Breast epithelium (tissue), 4 donors: ENCODE data around the gene PITPNM3. TPM values are rescaled to one million over a fixed set of nuclear protein-coding genes. Genes with fewer than 3 reads are reported as not detected.

Experiments used
- DNase-seq, 2 donors: peaks; one replicate each; pipeline ENCODE4 v3.0.0-alpha.2; 2019; ENCODE audit warnings: low spot score in 2 of 2
- H3K27ac ChIP-seq, 2 donors: fragments of 200-600 bp; sonication (generic) in 1 of 2; one replicate each; pipeline ENCODE4 v1.5.1; 2016 to 2019; ENCODE audit warnings: mild to moderate bottlenecking in 1 of 2
- H3K27me3 ChIP-seq, 2 donors: fragments of 200-600 bp; sonication (generic) in 1 of 2; one replicate each; pipeline versions ENCODE4 v1.5.1 to v1.6.0; 2017 to 2019; ENCODE audit warnings: control low read depth in 1 of 2, mild to moderate bottlenecking in 1 of 2
- H3K36me3 ChIP-seq: fragments of 200-600 bp; one replicate; pipeline ENCODE4 v1.5.1; 2019
- H3K4me1 ChIP-seq, 2 donors: fragments of 200-600 bp; sonication (generic); one replicate each; pipeline ENCODE4 v1.5.1; 2016 to 2019; ENCODE audit warnings: control low read depth in 1 of 2
- H3K4me3 ChIP-seq, 3 donors: fragments of 200-600 bp; sonication (generic); 1 replicate in 2 of 3; 2 replicates in 1 of 3; pipeline ENCODE4 v1.5.1; 2016 to 2019; ENCODE audit warnings: mild to moderate bottlenecking in 3 of 3, moderate library complexity in 2 of 3
- H3K9me3 ChIP-seq, 2 donors: fragments of 200-600 bp; sonication (generic) in 1 of 2; one replicate each; pipeline ENCODE4 v1.5.1; 2016 to 2019; ENCODE audit warnings: control low read depth in 1 of 2
- POLR2A ChIP-seq: fragments of 450-650 bp; IDR thresholded peaks from one replicate; pipeline ENCODE4 v1.6.1; 2016; ENCODE audit warnings: antibody characterized with exemption, mild to moderate bottlenecking, moderate library complexity
- POLR2AphosphoS5 ChIP-seq, 3 donors: sonication (generic); formaldehyde crosslinking; IDR thresholded peaks; one replicate each; pipeline ENCODE4 v1.6.1; 2017; ENCODE audit warnings: antibody characterized with exemption in 3 of 3
- intact Hi-C: fragments of 100-400 bp; cut with DNase I; formaldehyde crosslinking; loops from one replicate; pipeline ENCODE4 v1.15.1; 2023; ENCODE audit warnings: low total_unique reads
- total RNA-seq, 3 donors: library from RNA; depleted of rRNA; stranded (reverse); fragments of >200 nt; gene quantifications; one replicate each; pipeline ENCODE4 v1.1.0, GENCODE V29; 2016
- TF ChIP-seq, protein P1 (sequence below), 3 donors: fragments of 450-650 bp; IDR thresholded peaks; one replicate each; pipeline ENCODE4 v1.5.1; 2016 to 2017; ENCODE audit warnings: antibody characterized with exemption in 3 of 3, mild to moderate bottlenecking in 3 of 3, moderate library complexity in 3 of 3

PITPNM3 gene
- total RNA-seq, 3 donors from 2014 or later: 1.6 to 1.8 (median 1.6) TPM

DNA sequence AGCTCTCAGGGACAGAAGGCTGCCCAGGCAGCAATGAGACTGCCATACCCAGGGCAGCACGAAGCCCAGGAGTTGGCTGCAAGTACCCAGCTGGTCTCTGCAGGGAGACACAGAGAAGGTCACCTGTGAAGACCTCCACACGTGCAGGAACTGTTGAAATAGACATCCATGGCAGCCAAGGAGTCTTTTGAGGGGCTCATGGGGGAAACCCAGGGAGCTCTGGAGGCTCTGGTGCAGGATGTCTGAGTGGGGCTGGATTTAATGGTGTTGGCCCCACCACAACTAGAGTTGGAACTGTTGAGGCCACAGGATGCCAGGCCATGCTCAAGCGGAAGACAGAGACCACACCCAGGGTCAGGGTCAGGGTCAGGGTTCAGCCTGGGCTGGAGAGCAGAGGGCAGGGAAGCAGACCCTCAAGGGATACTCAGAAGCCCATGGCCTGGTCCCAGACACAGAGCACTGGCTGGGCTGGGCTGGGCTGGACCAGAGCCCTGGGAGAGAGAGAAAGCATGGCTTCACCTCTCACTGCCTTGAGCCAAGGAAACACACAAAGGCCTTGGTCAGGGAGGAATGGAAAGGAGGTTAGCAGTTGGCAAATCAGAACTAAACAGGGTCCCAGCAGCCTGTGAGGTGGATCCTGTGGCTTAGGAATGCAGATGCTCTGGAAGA is 21.4 kb downstream of the PITPNM3 start:
- no peak overlapping the region for H3K4me3 ChIP-seq
- H3K27me3 ChIP-seq: no peaks in the 10 kb centered on the region
- H3K9me3 ChIP-seq: no peaks in the 10 kb centered on the region
- peak in 1 of 2 donors; percentile 14 for DNase-seq
- H3K27ac ChIP-seq: no peak overlapping the region
- no peaks in the 10 kb centered on the region for H3K36me3 ChIP-seq
- intact Hi-C loops: no loop called here
- TF ChIP-seq POLR2A: no peak
- TF ChIP-seq, protein P1, sequence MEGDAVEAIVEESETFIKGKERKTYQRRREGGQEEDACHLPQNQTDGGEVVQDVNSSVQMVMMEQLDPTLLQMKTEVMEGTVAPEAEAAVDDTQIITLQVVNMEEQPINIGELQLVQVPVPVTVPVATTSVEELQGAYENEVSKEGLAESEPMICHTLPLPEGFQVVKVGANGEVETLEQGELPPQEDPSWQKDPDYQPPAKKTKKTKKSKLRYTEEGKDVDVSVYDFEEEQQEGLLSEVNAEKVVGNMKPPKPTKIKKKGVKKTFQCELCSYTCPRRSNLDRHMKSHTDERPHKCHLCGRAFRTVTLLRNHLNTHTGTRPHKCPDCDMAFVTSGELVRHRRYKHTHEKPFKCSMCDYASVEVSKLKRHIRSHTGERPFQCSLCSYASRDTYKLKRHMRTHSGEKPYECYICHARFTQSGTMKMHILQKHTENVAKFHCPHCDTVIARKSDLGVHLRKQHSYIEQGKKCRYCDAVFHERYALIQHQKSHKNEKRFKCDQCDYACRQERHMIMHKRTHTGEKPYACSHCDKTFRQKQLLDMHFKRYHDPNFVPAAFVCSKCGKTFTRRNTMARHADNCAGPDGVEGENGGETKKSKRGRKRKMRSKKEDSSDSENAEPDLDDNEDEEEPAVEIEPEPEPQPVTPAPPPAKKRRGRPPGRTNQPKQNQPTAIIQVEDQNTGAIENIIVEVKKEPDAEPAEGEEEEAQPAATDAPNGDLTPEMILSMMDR (IDR thresholded peaks at IDR 0.05): no peak
- TF ChIP-seq POLR2AphosphoS5 (IDR thresholded peaks at IDR 0.05): no peak
- H3K4me1 ChIP-seq: no peaks in the 10 kb centered on the region

DNA sequence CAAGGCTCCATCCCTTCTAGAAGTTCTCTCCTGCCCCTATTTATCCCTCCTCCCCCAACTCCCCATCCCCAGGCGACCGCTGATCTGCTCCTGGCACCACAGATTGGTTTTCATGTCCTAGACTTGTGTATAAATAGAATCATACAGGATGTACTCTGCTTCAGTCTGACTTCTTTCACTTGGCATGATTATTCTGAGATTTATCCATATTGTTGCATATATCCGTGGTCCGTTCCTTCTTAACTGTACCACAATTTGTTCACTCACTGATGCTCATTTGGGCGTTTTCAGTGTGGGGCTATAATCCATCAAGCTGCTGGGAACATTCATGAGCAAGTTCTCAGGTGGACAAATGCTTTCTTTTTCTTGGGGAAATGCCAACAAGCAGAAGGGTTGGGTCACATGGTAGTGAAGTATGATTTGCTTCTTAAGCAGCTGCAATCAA is 23.9 kb downstream of the PITPNM3 start:
- TF ChIP-seq POLR2AphosphoS5 (IDR thresholded peaks at IDR 0.05): no peak
- no peak for TF ChIP-seq POLR2A
- TF ChIP-seq, protein P1 (IDR thresholded peaks at IDR 0.05): no peak
- DNase-seq: no peak
- Histone ChIP-seq H3K9me3 (no peaks in the 10 kb centered on the region), H3K36me3 (no peaks in the 10 kb centered on the region), H3K4me3 (no peak overlapping the region), H3K27me3 (no peaks in the 10 kb centered on the region), H3K4me1 (no peaks in the 10 kb centered on the region), H3K27ac (no peak overlapping the region)
- intact Hi-C loops: no loop called here

DNA sequence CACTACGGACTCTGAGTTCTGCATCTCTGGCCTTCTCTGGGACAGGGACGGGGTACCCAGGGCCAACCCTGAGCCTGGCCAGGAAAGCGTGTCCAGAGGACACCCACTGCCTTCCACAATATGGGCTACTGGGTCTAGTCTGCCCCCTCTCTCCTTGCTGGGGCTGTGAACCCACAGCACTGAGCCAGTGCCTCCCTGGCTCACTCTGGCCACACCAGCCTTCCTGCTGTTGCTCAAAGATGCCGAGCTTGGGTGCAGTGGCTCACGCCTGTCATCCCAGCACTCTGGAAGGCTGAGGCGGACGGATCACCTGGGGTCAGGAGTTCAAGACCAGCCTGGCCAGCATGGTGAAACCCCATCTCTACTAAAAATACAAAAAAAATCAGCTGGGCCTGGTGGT is 24.8 kb downstream of the PITPNM3 start:
- no peak overlapping the region for H3K27ac ChIP-seq
- DNase-seq: no peak

DNA sequence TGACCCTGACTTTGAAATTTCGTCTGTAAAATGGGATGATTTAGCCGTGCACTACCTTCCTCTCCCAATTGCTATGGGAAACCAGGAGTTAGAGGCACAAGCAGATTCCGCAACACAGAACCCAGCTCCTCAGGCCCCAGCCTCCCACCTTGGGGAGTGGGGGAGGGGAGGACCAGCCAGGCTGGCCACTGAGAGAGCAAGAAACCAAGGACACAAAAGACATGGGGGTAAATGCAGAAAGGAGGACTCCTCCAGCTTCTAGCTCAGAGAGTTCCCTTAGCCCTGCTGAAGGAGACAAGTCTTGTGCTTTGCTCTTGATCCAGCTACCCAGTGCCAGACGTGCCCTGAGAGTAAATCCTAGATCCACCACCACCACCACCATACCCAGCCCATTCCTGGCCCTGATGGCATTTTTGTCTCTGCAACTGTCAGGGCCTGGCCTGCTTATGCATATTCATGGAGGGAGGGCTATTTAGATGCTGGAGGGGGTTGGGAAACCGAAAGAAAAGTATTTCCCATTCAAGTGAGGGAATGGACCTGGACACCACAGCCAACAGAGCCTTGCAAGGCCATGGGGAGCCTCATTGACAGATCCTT is 25.9 kb downstream of the PITPNM3 start:
- no peak overlapping the region for H3K27ac ChIP-seq
- H3K9me3 ChIP-seq: no peaks in the 10 kb centered on the region
- no peak for DNase-seq

More for the DNA sequence above, 24.8 kb downstream of the PITPNM3 start:
- TF ChIP-seq POLR2AphosphoS5 (IDR thresholded peaks at IDR 0.05) (no peak), POLR2A (no peak)
- TF ChIP-seq, protein P1 (IDR thresholded peaks at IDR 0.05): no peak
- no peaks in the 10 kb centered on the region for H3K9me3 ChIP-seq
- H3K27me3 ChIP-seq: no peaks in the 10 kb centered on the region
- no peaks in the 10 kb centered on the region for H3K36me3 ChIP-seq
- no peaks in the 10 kb centered on the region for H3K4me1 ChIP-seq
- no peak overlapping the region for H3K4me3 ChIP-seq
- intact Hi-C loops: no loop called here

DNA sequence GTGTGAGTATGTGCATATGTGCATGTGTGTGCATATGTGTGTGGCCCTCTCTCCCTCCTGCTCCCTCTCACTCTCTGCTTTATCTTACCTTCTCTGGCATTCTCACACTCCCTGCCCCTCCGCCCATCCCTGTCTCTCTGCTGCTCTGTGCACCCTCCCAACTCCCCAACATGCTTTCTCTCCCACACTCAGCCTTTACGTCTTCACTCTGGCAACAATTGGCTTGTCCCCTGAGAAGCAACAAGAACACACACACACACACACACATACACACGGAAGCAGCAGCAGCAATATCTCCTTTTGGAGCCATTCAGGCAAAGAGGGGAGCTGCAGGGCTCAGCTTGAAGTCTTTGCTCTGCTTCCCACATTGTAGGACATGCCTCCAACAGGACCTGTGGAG is 27.8 kb downstream of the PITPNM3 start:
- no peak for TF ChIP-seq POLR2A
- TF ChIP-seq, protein P1 (IDR thresholded peaks at IDR 0.05): no peak
- TF ChIP-seq POLR2AphosphoS5 (IDR thresholded peaks at IDR 0.05): no peak
- Histone ChIP-seq H3K4me1 (no peaks in the 10 kb centered on the region), H3K36me3 (no peaks in the 10 kb centered on the region), H3K9me3 (no peaks in the 10 kb centered on the region), H3K4me3 (no peak overlapping the region), H3K27me3 (no peaks in the 10 kb centered on the region), H3K27ac (no peak overlapping the region)
- intact Hi-C loops: no loop called here
- DNase-seq: no peak

More for the DNA sequence above, 25.9 kb downstream of the PITPNM3 start:
- H3K36me3 ChIP-seq: no peaks in the 10 kb centered on the region
- H3K4me3 ChIP-seq: no peak overlapping the region
- H3K4me1 ChIP-seq: no peaks in the 10 kb centered on the region
- TF ChIP-seq, protein P1 (IDR thresholded peaks at IDR 0.05): no peak
- no peaks in the 10 kb centered on the region for H3K27me3 ChIP-seq
- intact Hi-C loops: no loop called here
